Stimulated activated CD4-positive, alpha-beta T cell treated with anti-CD3 and anti-CD28 coated beads, TNF-alpha, amount 100 ng/mL, for 4 hours (primary cell): ENCODE measurements around the gene TDRD1.

Experiments used
- DNase-seq, 3 experiments: peaks; one replicate each; pipeline ENCODE4 v3.0.0-alpha.2; 2020; ENCODE audit warnings: low read depth in 3 of 3

The TDRD1 gene

GRCh38 chr10:114233482-114233881, 54.3 kb downstream of the TDRD1 start:
- DNase-seq: no peak

GRCh38 chr10:114234132-114234531, 55.0 kb downstream of the TDRD1 start:
- DNase-seq: no peak

GRCh38 chr10:114239117-114239993, 60.2 kb downstream of the TDRD1 start, which contains the start of gene VWA2:
Gene VWA2, plus strand, starts transcription at chr10:114239254. Its CDS starts 9,460 bp downstream, at chr10:114248714.
- DNase-seq: no peak

GRCh38 chr10:114239994-114240345, 60.8 kb downstream of the TDRD1 start:
- DNase-seq: no peak

GRCh38 chr10:114242235-114242634, 63.1 kb downstream of the TDRD1 start:
- no peak for DNase-seq

DNA sequence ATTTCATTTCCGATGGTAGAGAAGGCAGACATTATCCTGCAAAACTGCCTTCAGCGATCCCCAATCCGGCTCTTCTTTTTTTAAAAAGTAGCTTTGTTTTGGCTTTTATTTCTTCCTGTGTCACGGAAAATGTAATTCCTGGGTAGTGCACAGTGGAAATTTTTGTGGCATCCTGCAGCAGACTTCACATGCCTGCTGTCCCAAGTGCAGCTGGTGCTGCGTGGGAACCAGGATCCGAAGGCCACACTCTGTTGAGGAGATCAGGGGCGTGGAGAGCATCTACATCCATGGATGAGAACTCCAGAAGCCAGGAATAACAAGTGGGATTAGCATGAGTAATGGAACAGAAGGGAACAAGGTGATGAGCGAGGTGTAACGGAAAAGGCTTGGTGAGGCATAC, 64.5 kb downstream of the TDRD1 start:
- DNase-seq: no peak

- no peak for DNase-seq
These were observed 65.0 kb downstream of the TDRD1 start for GRCh38 chr10:114244126-114244525.

DNA sequence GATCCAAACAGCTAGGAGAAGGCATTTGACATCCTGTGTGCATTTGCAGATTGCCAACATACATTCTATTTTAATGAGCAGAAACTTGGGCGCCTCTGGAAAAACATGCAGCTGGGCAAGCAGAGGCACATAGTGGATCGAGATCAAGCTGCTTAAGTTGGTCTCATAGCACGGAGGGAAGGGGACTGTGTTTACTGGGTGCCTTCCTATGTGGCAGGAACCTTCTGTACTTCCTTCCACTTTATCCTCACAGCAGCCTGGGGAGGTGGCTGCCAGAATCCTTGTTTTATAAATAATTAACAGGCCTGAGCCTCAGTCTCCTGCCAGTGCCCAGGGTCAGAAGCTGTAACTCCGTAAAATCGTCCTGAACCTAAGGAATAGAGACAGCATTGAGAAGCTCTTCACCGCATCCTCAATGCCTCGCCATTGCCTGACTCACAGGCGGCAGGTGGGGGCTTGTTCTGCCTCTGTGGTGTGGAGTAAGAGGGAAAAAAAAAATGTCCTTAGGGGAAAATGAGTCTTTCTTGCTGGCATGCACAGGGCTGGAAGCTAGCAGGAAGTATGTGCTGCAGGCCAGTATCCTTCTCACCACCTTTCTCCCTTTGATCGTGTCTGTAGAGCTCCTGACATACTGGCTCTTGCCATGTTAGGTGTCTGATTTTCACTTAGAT, 66.1 kb downstream of the TDRD1 start:
- DNase-seq: no peak

DNA sequence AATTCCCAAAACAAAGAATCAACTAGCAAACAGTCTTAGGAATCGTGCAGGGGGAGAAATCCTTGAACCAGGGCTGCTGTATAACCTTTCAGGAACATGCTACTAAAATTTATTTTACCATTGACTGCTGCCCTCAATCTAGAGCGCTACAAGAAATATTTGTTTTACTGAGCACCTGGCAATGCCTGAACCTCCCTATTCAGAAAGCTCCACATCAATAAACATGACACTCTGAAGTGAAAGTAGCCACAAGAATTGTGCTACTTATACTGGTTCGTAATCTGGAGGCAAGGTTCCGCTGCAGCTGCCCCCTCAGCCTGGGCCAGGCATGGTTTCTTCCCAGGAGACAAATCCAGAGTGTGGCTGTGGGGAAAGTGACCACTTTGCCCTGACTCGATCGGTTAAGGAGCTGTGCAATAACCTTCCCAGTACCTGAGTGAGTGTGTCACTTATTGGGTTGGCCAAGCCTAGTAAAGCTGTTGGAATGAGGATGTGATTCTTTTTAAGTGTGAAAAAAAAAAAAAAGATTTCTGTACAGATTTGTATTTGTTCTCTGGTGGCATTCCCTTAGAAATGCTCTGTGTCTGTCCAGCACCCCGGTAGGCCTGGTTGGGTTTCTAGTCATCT, 67.6 kb downstream of the TDRD1 start:
- DNase-seq: no peak

GRCh38 chr10:114250236-114250635, 71.1 kb downstream of the TDRD1 start:
- DNase-seq: no peak

DNA sequence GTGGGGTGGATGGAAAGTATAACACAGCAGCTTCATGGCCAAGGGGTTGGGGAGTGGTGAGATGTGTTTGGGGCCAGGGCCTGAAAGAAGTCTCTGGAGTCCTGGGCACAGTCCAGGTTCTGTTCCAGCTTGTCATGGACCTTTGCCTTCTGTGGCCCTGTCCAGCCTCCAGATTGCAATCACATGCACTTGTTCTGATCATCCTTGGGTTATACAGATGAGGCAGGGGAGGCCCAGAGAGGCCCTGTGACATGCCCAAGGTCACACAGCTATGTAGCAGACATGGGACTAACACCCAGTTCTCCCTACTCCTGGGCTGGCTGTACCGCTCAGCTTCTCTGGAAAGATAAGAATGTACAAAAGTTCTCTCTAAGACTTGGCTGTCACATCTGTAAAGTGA, 71.6 kb downstream of the TDRD1 start:
- DNase-seq: no peak

GRCh38 chr10:114252092-114252491, 72.9 kb downstream of the TDRD1 start:
- no peak for DNase-seq

DNA sequence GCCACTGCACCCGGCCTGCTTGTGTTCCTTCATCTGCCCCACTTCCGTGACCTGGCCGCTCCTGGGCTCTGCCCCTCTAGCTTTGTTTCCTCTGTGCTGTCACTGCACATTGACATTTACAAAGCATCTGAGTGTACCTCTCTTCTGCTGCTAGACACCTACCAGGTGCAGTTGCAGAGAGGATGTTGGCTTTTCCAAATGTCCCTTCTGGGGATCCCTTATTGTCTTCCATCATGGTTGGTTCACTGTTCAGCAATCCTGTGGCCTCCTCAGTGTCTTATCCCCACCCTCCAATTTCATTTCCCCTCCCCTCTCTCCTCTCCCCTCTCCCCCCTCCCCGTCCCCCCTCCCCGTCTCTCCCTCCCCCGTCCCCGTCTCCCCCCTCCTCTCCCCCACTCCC, 73.7 kb downstream of the TDRD1 start:
- DNase-seq: no peak

DNA sequence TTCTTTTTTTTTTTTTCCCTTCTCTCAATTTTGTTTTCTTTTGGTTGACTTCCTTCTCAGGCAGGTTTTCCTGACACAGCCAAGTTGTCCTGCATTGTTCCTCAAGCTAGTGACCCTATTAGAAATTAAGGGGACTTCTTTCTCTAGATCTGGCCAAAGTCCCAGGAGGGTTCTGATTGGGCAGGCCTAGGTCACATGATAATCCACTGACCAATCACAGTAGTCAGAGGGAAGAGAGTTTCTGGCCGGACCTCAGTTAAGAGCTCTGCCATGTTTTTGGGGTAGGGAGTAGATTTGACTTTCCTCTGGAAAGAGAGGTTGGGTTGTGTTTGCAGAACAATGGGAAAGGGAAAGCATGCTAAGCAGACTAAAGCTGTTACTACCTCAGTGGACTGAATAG, 76.1 kb downstream of the TDRD1 start:
- DNase-seq: no peak

DNA sequence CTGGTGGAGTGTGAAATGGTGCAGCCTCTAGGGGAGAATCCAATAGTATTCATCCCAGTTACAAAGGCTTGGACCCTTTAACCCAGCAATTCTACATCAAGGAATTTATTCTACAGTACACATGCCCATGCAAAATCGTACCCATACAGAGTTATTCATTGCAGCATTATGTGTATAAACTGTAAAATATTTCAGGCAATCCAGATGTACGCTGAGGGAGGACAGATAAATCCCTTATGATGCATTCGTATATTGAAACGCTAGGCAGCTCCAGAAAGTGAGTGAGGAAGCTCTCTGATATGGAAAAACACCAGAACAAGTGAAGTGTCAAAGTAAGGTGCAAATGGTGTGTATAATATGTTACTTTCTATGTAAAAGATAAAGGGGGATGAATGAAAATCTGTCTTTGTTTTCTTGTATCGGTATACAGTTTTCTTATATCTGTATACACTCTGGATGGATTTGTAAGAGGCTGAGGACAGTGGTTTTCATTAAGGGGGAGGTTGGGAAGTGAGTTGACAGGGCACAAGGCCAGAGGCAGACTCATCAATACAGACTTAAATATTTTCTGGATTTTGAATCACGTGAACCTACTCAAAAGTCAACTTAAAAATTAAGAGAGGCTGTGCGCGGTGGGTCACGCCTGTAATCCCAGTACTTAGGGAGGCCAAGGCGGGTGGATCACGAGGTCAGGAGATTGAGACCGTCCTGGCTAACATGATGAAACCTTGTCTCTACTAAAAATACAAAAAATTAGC, 77.0 kb downstream of the TDRD1 start:
- DNase-seq: no peak

DNA sequence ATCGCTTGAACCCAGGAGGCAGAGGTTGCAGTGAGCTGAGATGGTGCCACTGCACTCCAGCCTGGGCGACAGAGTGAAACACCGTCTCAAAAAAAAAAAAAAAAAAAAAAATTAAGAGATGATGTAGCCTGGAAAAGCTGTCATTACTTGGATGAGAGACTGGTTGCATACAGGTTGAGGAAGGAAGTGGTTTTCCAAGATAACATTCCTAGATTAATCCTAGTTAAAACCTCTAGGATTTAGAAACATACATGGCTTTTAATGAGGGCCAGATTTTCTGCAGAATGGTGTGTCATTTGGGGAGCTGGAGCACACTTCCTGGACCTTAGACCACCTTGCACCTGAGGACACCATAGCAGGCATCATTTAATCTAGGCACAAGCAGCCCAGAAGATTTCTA, 77.7 kb downstream of the TDRD1 start:
- DNase-seq: no peak

DNA sequence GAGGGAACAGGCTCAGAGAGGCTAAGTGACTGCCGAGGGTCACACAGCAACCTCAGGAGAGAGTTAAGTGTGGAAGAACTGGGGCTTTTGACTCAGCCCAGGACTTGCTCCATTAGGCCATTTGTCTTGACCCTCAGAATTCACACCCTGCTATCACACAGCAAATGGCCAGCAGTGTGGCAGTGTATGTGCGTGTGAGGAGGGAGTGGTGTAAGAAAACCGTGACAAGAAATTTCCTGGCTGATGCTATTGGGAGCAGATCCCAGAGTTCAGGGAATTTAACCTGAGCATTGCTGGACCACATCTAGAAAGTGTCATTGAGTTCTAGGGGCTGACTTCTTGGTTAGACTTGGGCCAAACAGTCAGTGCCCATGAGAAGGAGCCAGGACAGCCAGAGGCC, 78.3 kb downstream of the TDRD1 start:
- no peak for DNase-seq

- DNase-seq: no peak
These were observed 79.2 kb downstream of the TDRD1 start for GRCh38 chr10:114258274-114258840.

DNA sequence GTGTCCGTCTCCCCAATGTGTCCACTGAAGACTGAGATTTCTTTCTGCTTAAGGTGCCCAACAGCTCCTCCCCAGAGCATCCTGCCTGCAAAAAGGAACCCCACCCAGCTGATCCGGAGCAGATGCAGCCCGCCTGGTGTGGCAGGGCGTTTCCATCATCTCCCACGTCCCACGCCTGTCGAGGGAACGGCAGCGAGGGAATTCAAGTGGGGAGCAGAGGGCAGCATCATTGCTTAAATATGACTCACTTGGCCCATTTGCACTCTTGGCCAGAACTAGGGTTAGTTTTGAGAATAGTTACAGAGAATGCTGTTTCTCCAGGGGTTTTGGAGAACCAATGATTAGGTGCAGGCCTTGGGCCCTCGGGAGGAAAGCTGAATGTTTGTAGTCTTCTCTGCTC, 80.7 kb downstream of the TDRD1 start:
- DNase-seq: no peak

- no peak for DNase-seq
These were observed 81.2 kb downstream of the TDRD1 start for GRCh38 chr10:114260366-114260765.

DNA sequence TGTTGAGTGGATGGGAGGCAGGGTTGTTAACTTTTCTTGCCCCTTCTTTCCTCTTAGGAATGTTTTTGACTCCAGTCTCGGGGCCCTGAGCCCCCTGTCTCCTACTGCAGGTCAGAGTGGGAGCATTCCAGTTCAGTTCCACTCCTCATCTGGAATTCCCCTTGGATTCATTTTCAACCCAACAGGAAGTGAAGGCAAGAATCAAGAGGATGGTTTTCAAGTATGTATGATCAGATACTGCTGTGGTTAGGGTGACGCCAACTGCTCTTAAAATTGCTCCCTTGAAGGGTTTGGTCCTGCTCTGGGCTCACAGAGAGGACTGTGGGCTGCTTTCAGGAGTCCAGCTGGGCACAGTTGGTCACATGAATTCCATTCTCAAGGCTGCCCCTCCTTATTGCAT, 81.9 kb downstream of the TDRD1 start:
- no peak for DNase-seq

DNA sequence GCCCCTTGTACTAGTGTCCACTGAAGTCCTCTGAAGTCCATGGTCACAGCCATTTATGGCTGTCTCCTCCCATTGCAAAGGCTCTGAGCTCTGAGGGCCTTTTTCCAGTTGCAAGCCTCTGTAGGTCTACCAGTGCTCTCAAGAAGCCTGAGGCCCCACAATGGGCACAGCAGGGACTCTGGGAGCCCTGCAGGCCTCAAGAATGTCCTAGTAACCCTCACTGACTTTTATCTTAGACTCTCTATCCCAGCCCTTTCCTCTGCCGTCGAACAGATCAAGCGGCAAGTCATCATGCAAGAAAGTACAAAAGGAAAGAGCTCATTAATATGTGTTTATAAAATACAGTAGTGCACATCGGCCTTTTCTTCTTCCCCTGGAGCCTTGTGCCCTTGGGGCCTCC, 83.3 kb downstream of the TDRD1 start:
- no peak for DNase-seq
